ENCODE data around the gene TMEM132A. TPM values are rescaled to one million over a fixed set of nuclear protein-coding genes. Genes with fewer than 3 reads are reported as not detected.
"Not testable (repeated sequence)": the region's sequence is repeated elsewhere in the genome, so short reads cannot be mapped to it uniquely, and the experiment has no call there.

Gene TMEM132A
- total RNA-seq, 1 donor: under 0.01 TPM

- peak in 2 of 3 donors; percentile 73 to 89 for DNase-seq (ENCODE audit: low read depth in 2 of 3, low spot score in 2 of 3)
Observed at GRCh38 chr11:60951904-60952741, 27.9 kb downstream of the TMEM132A start, which contains the start of gene SLC15A3. Gene SLC15A3 (minus strand): TSS chr11:60952176. CDS start chr11:60951551, 625 bp downstream.

GRCh38 chr11:60952742-60953170 is 28.5 kb downstream of the TMEM132A start:
- no peak for DNase-seq (ENCODE audit: low read depth in 2 of 3, low spot score in 2 of 3)

- DNase-seq (ENCODE audit: low read depth in 2 of 3, low spot score in 2 of 3): peak in 1 of 3 donors; percentile 31
Observed at GRCh38 chr11:60953781-60954180, 29.5 kb downstream of the TMEM132A start.

- DNase-seq (ENCODE audit: low read depth in 2 of 3, low spot score in 2 of 3): peak in 1 of 3 donors; percentile 47
Observed at GRCh38 chr11:60954421-60954820, 30.2 kb downstream of the TMEM132A start.

- DNase-seq (ENCODE audit: low read depth in 2 of 3, low spot score in 2 of 3): peak in 1 of 3 donors; percentile 38
Observed at GRCh38 chr11:60955571-60955970, 31.3 kb downstream of the TMEM132A start.

GRCh38 chr11:60957188-60957587 is 32.9 kb downstream of the TMEM132A start:
- no peak for DNase-seq (ENCODE audit: low read depth in 2 of 3, low spot score in 2 of 3)

- DNase-seq (ENCODE audit: low read depth in 2 of 3, low spot score in 2 of 3): no peak
Observed at GRCh38 chr11:60959431-60959830, 35.2 kb downstream of the TMEM132A start.

- DNase-seq (ENCODE audit: low read depth in 2 of 3, low spot score in 2 of 3): no peak
Observed at GRCh38 chr11:60960405-60960804, 36.1 kb downstream of the TMEM132A start.

GRCh38 chr11:60964801-60965200 is 40.5 kb downstream of the TMEM132A start:
- no peak for DNase-seq (ENCODE audit: low read depth in 2 of 3, low spot score in 2 of 3)

- no peak for DNase-seq (ENCODE audit: low read depth in 2 of 3, low spot score in 2 of 3)
Observed at GRCh38 chr11:60966890-60967289, 42.6 kb downstream of the TMEM132A start.

- DNase-seq (ENCODE audit: low read depth in 2 of 3, low spot score in 2 of 3): no peak
Observed at GRCh38 chr11:60968223-60968622, 44.0 kb downstream of the TMEM132A start.

GRCh38 chr11:60970369-60970774 is 46.1 kb downstream of the TMEM132A start:
- DNase-seq (ENCODE audit: low read depth in 2 of 3, low spot score in 2 of 3): peak; percentile 56 to 72 (median 64)

GRCh38 chr11:60970890-60971289 is 46.6 kb downstream of the TMEM132A start:
- no peak for DNase-seq (ENCODE audit: low read depth in 2 of 3, low spot score in 2 of 3)

- peak in 1 of 3 donors; percentile 74 for DNase-seq (ENCODE audit: low read depth in 2 of 3, low spot score in 2 of 3)
Observed at GRCh38 chr11:60971520-60971919, 47.3 kb downstream of the TMEM132A start, which contains the start of gene CD6. Gene CD6 (plus strand): TSS chr11:60971680. CDS start chr11:60971866, 186 bp downstream.

- DNase-seq (ENCODE audit: low read depth in 2 of 3, low spot score in 2 of 3): no peak
Observed at GRCh38 chr11:60972182-60973030, 48.1 kb downstream of the TMEM132A start.

GRCh38 chr11:60973699-60974098 is 49.4 kb downstream of the TMEM132A start:
- DNase-seq (ENCODE audit: low read depth in 2 of 3, low spot score in 2 of 3): no peak

- not testable (repeated sequence) for DNase-seq (ENCODE audit: low read depth in 2 of 3, low spot score in 2 of 3)
Observed at GRCh38 chr11:60974316-60974715, 50.1 kb downstream of the TMEM132A start.

GRCh38 chr11:60974726-60975125 is 50.5 kb downstream of the TMEM132A start:
- DNase-seq (ENCODE audit: low read depth in 2 of 3, low spot score in 2 of 3): no peak

- DNase-seq (ENCODE audit: low read depth in 2 of 3, low spot score in 2 of 3): no peak
Observed at GRCh38 chr11:60977224-60977623, 53.0 kb downstream of the TMEM132A start.

- no peak for DNase-seq (ENCODE audit: low read depth in 2 of 3, low spot score in 2 of 3)
Observed at GRCh38 chr11:60977836-60978235, 53.6 kb downstream of the TMEM132A start.

Measured in hematopoietic multipotent progenitor cell (in vitro differentiated cells).